Endothelial cell of umbilical vein (primary cell): Measurements from ENCODE around the gene ADGRG1. TPM values are rescaled to one million over a fixed set of nuclear protein-coding genes. Genes with fewer than 3 reads are reported as not detected.

Source experiments
- BruUV-seq: library from RNA; stranded (reverse); fragments of 400-500 nt; replicated peaks from 2 replicates; lab custom pipeline; 2021; lab: Mats Ljungman, UMichigan
- CTCF ChIA-PET: fragments of 300-600, 350-600 bp; sonication (Branson Sonifier 250); formaldehyde crosslinking; loops from one replicate; lab custom pipeline; 2021; ENCODE audit warnings: antibody characterized with exemption, inconsistent platforms; lab: Charles Lee
- POLR2A ChIA-PET: fragments of 300-600, 350-600 bp; sonication (Branson Sonifier 250); formaldehyde crosslinking; loops from one replicate; lab custom pipeline; 2021; ENCODE audit warnings: antibody characterized with exemption, inconsistent platforms; lab: Charles Lee
- DNase-seq: peaks from one replicate; pipeline ENCODE4 v3.0.0-alpha.2; 2011; ENCODE audit warnings: low read depth, low spot score
- FAIRE-seq: peaks from 2 replicates; lab custom pipeline; 2011; peaks lifted over from hg19 to GRCh38; lab: Jason Lieb, UNC
- H2AFZ ChIP-seq: 2 replicates; pipeline ENCODE4 v1.6.0; 2012; ENCODE audit warnings: low read depth, low read length, control low read depth, inconsistent platforms
- H3K27ac ChIP-seq: 2 replicates; pipeline ENCODE4 v1.5.1; 2011; ENCODE audit warnings: low read depth, mild to moderate bottlenecking, control low read depth, low read length, moderate library complexity; ENCODE audit not compliant: insufficient read depth
- H3K27me3 ChIP-seq, 2 experiments: 2 replicates each; pipeline versions ENCODE4 v1.6.0 to v1.6.1; 2011; ENCODE audit warnings: low read length in 2 of 2, mixed read lengths in 1 of 2; ENCODE audit not compliant: control insufficient read depth in 2 of 2, insufficient read depth in 2 of 2
- H3K36me3 ChIP-seq, 2 experiments: 2 replicates in 1 of 2; 3 replicates in 1 of 2; pipeline ENCODE4 v1.5.1; 2011; ENCODE audit warnings: low read length in 2 of 2, mild to moderate bottlenecking in 1 of 2, moderate library complexity in 1 of 2; ENCODE audit not compliant: control insufficient read depth in 2 of 2, insufficient read depth in 2 of 2; ENCODE audit errors: extremely low read depth in 1 of 2
- H3K4me1 ChIP-seq: 3 replicates; pipeline ENCODE4 v1.5.1; 2011; ENCODE audit warnings: mild to moderate bottlenecking, low read length; ENCODE audit not compliant: control insufficient read depth, insufficient read depth; ENCODE audit errors: extremely low read depth
- H3K4me2 ChIP-seq: 2 replicates; pipeline ENCODE4 v1.6.1; 2011; ENCODE audit warnings: low read length, control low read depth, mixed read lengths; ENCODE audit not compliant: insufficient read depth
- H3K4me3 ChIP-seq, 3 experiments: fragments of 200-600 bp in 1 of 3; sonication (generic), shearing (Covaris generic) in 1 of 3; replicated peaks in 1 of 3; 2 replicates each; pipeline ENCODE4 v1.5.1; 2011 to 2016; ENCODE audit warnings: control low read depth in 3 of 3, low read length in 3 of 3, mild to moderate bottlenecking in 2 of 3, inconsistent platforms in 1 of 3, low read depth in 1 of 3, moderate library complexity in 1 of 3; ENCODE audit not compliant: insufficient read depth in 1 of 3
- H3K79me2 ChIP-seq: 2 replicates; pipeline ENCODE4 v1.6.0; 2012; ENCODE audit warnings: low read length, inconsistent platforms; ENCODE audit not compliant: control insufficient read depth, insufficient read depth
- H3K9ac ChIP-seq: replicated peaks from 2 replicates; pipeline ENCODE3; 2011; ENCODE audit warnings: low read length, control low read depth; ENCODE audit not compliant: insufficient read depth; ENCODE audit errors: extremely low read depth
- H3K9me1 ChIP-seq: replicated peaks from 3 replicates; pipeline ENCODE4 v1.6.0; 2011; ENCODE audit warnings: mild to moderate bottlenecking, low read length; ENCODE audit not compliant: control insufficient read depth, insufficient read depth; ENCODE audit errors: extremely low read depth
- H3K9me3 ChIP-seq: replicated peaks from 2 replicates; pipeline ENCODE4 v1.5.1; 2012; ENCODE audit warnings: low read length, inconsistent platforms; ENCODE audit not compliant: control insufficient read depth, insufficient read depth
- H4K20me1 ChIP-seq: replicated peaks from 2 replicates; pipeline ENCODE3; 2011; ENCODE audit warnings: mild to moderate bottlenecking, low read length; ENCODE audit not compliant: control insufficient read depth, insufficient read depth; ENCODE audit errors: extremely low read depth
- EZH2 ChIP-seq: IDR thresholded peaks from 2 replicates; pipeline ENCODE4 v1.6.1; 2012; ENCODE audit warnings: borderline replicate concordance, low read depth, mild to moderate bottlenecking, moderate library complexity, low read length, inconsistent platforms; ENCODE audit not compliant: severe bottlenecking
- FOS ChIP-seq: IDR thresholded peaks from 2 replicates; pipeline ENCODE4 v1.6.1; 2011; ENCODE audit warnings: mild to moderate bottlenecking, low read length, moderate library complexity, borderline replicate concordance; ENCODE audit not compliant: insufficient read depth
- GATA2 ChIP-seq: IDR thresholded peaks from 2 replicates; pipeline ENCODE4 v1.7.0; 2011; ENCODE audit warnings: low read depth, mild to moderate bottlenecking, moderate library complexity, mixed read lengths, low read length; ENCODE audit not compliant: insufficient read length, insufficient read depth
- JUN ChIP-seq: IDR thresholded peaks from 2 replicates; pipeline ENCODE4 v1.6.1; 2011; ENCODE audit warnings: borderline replicate concordance, low read depth; ENCODE audit not compliant: insufficient read length, insufficient read depth
- MYC ChIP-seq: IDR thresholded peaks from one replicate; pipeline ENCODE4 v1.6.1; 2011; ENCODE audit warnings: mild to moderate bottlenecking, low read depth, low read length
- POLR2A ChIP-seq: IDR thresholded peaks from 2 replicates; pipeline ENCODE4 v1.6.1; 2012; ENCODE audit warnings: low read depth, mild to moderate bottlenecking, control low read depth, low read length
- POLR2AphosphoS5 ChIP-seq: IDR thresholded peaks from 2 replicates; pipeline ENCODE4 v1.6.1; 2012; ENCODE audit warnings: low read depth, mild to moderate bottlenecking, control low read depth, low read length, moderate library complexity; ENCODE audit not compliant: insufficient read depth
- dilution Hi-C: fragments of 300-500 bp; cut with MboI; formaldehyde crosslinking; loops from one replicate; pipeline ENCODE4 v1.15.0; 2019; ENCODE audit warnings: low sequenced_read_pairs; ENCODE audit not compliant: extremely low pct_ligation_motif_present
- intact Hi-C: fragments of 100-400 bp; cut with micrococcal nuclease; formaldehyde crosslinking; loops from one replicate; pipeline ENCODE4 v1.10.0; 2022
- polyA plus RNA-seq, 4 experiments: library from polyadenylated mRNA; depleted of rRNA in 3 of 4; stranded (reverse) in 3 of 4; unstranded in 1 of 4; fragments of >200 nt; gene quantifications; 2 replicates each; pipeline versions ENCODE4 v1.2.1 to v1.2.3, GENCODE V29; 2011 to 2012; ENCODE audit warnings: missing spikeins in 1 of 4
- total RNA-seq: library from RNA; stranded (reverse); gene quantifications from 2 replicates; pipeline ENCODE4 v1.2.3, GENCODE V29; 2021
- TF ChIP-seq, protein P1 (sequence below), 2 donors: IDR thresholded peaks; 1 replicate in 1 of 2; 2 replicates in 1 of 2; pipeline ENCODE4 v1.5.1; 2011; ENCODE audit warnings: low read length in 2 of 2, mild to moderate bottlenecking in 2 of 2, moderate library complexity in 2 of 2, control low read depth in 1 of 2, inconsistent platforms in 1 of 2, low read depth in 1 of 2; ENCODE audit not compliant: insufficient read depth in 1 of 2; ENCODE audit errors: extremely low read depth in 1 of 2
- TF ChIP-seq, protein P2 (sequence below): IDR thresholded peaks from 2 replicates; pipeline ENCODE4 v1.6.1; 2011; ENCODE audit not compliant: insufficient read depth, insufficient read length

Gene ADGRG1
- total and polyA plus RNA-seq, 2 donors (not counting 3 experiments of a cell fraction or from before 2014, with no cell fraction given): 45.6 to 92.5 TPM

DNA sequence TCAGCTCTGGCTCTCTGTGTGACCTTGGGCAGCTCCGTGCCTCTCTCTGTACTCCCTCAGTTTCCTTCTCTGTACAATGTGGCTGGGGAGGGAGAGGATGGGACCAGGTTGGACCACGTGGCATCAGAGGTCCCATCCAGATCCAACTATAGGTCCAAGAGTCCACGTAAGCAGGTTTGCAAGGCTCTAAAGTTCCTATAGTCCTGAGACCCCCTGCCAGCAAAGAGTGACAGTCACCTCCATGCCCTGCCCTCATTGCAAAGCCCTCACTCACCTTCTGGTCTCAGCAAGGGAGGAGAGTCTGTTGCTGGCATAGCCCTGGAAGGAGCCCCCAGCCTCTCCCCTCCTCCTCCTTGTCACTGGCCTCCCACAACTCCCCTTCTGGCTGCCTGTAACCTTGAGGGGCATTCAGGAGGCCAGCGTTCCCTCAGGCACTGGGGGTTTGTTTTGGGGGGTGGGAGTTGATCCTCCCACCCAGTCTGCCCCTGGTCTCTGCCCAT, 60.1 kb downstream of the ADGRG1 start:
- no peaks in the 10 kb centered on the region for H3K36me3 ChIP-seq
- H4K20me1 ChIP-seq: no peaks in the 10 kb centered on the region
- H3K9ac ChIP-seq: no peak overlapping the region
- FAIRE-seq (no peak), DNase-seq (no peak)
- no peaks in the 10 kb centered on the region for H3K4me1 ChIP-seq
- no peak overlapping the region for H3K4me3 ChIP-seq
- ChIA-PET CTCF (no interaction called here), POLR2A (no interaction called here)
- no peaks in the 10 kb centered on the region for H3K9me1 ChIP-seq
- no peak overlapping the region for H2AFZ ChIP-seq
- no peak overlapping the region for H3K4me2 ChIP-seq
- H3K27me3 ChIP-seq: peaks cover 4 to 7% of the 10 kb centered on the region in 2 experiments
- no peaks in the 10 kb centered on the region for H3K79me2 ChIP-seq
- H3K9me3 ChIP-seq: no peaks in the 10 kb centered on the region
- H3K27ac ChIP-seq: no peak overlapping the region
- intact Hi-C loops (no loop called here), dilution Hi-C loops (no loop called here)
- no TSS peak for BruUV-seq
- TF ChIP-seq MYC (no peak), GATA2 (no peak), FOS (no peak), EZH2 (no peak), POLR2A (no peak), POLR2AphosphoS5 (no peak), JUN (no peak)
- TF ChIP-seq, protein P1, sequence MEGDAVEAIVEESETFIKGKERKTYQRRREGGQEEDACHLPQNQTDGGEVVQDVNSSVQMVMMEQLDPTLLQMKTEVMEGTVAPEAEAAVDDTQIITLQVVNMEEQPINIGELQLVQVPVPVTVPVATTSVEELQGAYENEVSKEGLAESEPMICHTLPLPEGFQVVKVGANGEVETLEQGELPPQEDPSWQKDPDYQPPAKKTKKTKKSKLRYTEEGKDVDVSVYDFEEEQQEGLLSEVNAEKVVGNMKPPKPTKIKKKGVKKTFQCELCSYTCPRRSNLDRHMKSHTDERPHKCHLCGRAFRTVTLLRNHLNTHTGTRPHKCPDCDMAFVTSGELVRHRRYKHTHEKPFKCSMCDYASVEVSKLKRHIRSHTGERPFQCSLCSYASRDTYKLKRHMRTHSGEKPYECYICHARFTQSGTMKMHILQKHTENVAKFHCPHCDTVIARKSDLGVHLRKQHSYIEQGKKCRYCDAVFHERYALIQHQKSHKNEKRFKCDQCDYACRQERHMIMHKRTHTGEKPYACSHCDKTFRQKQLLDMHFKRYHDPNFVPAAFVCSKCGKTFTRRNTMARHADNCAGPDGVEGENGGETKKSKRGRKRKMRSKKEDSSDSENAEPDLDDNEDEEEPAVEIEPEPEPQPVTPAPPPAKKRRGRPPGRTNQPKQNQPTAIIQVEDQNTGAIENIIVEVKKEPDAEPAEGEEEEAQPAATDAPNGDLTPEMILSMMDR (IDR thresholded peaks at IDR 0.05; ENCODE audit: extremely low read depth in 1 of 2, insufficient read depth in 1 of 2, low read depth in 1 of 2, low read length in 2 of 2): no peak
- TF ChIP-seq, protein P2, sequence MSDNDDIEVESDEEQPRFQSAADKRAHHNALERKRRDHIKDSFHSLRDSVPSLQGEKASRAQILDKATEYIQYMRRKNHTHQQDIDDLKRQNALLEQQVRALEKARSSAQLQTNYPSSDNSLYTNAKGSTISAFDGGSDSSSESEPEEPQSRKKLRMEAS: no peak
